Measurements from ENCODE around the gene ECE1. TPM values are rescaled to one million over a fixed set of nuclear protein-coding genes. Genes with fewer than 3 reads are reported as not detected.
"Not testable (repeated sequence)": the region's sequence is repeated elsewhere in the genome, so short reads cannot be mapped to it uniquely, and the experiment has no call there.

Gene ECE1
- total RNA-seq, 1 experiment from 2014 or later = 46.4 TPM

GRCh38 chr1:21238141-21238800, 52.0 kb downstream of the ECE1 start:
- Histone ChIP-seq H3K36me3 (replicated peaks; ENCODE audit: control insufficient read depth, insufficient read depth, low read length) (peaks cover 3% of the 10 kb centered on the region; the same call in 1 of the 2 replicates), H3K27me3 (ENCODE audit: control insufficient read depth, insufficient read depth, low read length) (no peaks in the 10 kb centered on the region), H3K4me3 (ENCODE audit: insufficient read depth, low read depth, low read length) (no peak overlapping the region)
- DNase-seq = peak; percentile 65

- Histone ChIP-seq H3K36me3 (replicated peaks; ENCODE audit: control insufficient read depth, insufficient read depth, low read length) (peaks cover 3% of the 10 kb centered on the region; the same call in 1 of the 2 replicates), H3K27me3 (ENCODE audit: control insufficient read depth, insufficient read depth, low read length) (no peaks in the 10 kb centered on the region), H3K4me3 (ENCODE audit: insufficient read depth, low read depth, low read length) (no peak overlapping the region)
- DNase-seq = no peak
These were observed 52.7 kb downstream of the ECE1 start for GRCh38 chr1:21237446-21238088.

GRCh38 chr1:21236178-21236577, 54.1 kb downstream of the ECE1 start:
- Histone ChIP-seq H3K36me3 (replicated peaks; ENCODE audit: control insufficient read depth, insufficient read depth, low read length) (0 out of 2 replicates have a peak, but pooled peaks cover 2% of the 10 kb centered on the region), H3K27me3 (ENCODE audit: control insufficient read depth, insufficient read depth, low read length) (no peaks in the 10 kb centered on the region), H3K4me3 (ENCODE audit: insufficient read depth, low read depth, low read length) (no peak overlapping the region)
- no peak for DNase-seq

- DNase-seq = no peak
- Histone ChIP-seq H3K36me3 (replicated peaks; ENCODE audit: control insufficient read depth, insufficient read depth, low read length) (0 out of 2 replicates have a peak, but pooled peaks cover 2% of the 10 kb centered on the region), H3K4me3 (ENCODE audit: insufficient read depth, low read depth, low read length) (no peak overlapping the region), H3K27me3 (ENCODE audit: control insufficient read depth, insufficient read depth, low read length) (no peaks in the 10 kb centered on the region)
These were observed 55.5 kb downstream of the ECE1 start for GRCh38 chr1:21234779-21235178.

GRCh38 chr1:21233490-21233889, 56.8 kb downstream of the ECE1 start:
- no peak for DNase-seq
- Histone ChIP-seq H3K4me3 (ENCODE audit: insufficient read depth, low read depth, low read length) (no peak overlapping the region), H3K36me3 (replicated peaks; ENCODE audit: control insufficient read depth, insufficient read depth, low read length) (0 out of 2 replicates have a peak, but pooled peaks cover 2% of the 10 kb centered on the region), H3K27me3 (ENCODE audit: control insufficient read depth, insufficient read depth, low read length) (no peaks in the 10 kb centered on the region)

- DNase-seq = peak; percentile 86
- no peak overlapping the region for H3K4me3 ChIP-seq (ENCODE audit: insufficient read depth, low read depth, low read length)
These were observed 58.2 kb downstream of the ECE1 start for GRCh38 chr1:21232044-21232443.

GRCh38 chr1:21229246-21230000, 60.8 kb downstream of the ECE1 start:
- DNase-seq = no peak
- no peak overlapping the region for H3K4me3 ChIP-seq (ENCODE audit: insufficient read depth, low read depth, low read length)

More at GRCh38 chr1:21232044-21232443, 58.2 kb downstream of the ECE1 start:
- 0 out of 2 replicates have a peak, but pooled peaks cover 2% of the 10 kb centered on the region for H3K36me3 ChIP-seq (replicated peaks; ENCODE audit: control insufficient read depth, insufficient read depth, low read length)
- no peaks in the 10 kb centered on the region for H3K27me3 ChIP-seq (ENCODE audit: control insufficient read depth, insufficient read depth, low read length)

GRCh38 chr1:21228224-21228623, 62.0 kb downstream of the ECE1 start:
- H3K36me3 ChIP-seq (replicated peaks; ENCODE audit: control insufficient read depth, insufficient read depth, low read length); DNase-seq; H3K27me3 ChIP-seq (ENCODE audit: control insufficient read depth, insufficient read depth, low read length); H3K4me3 ChIP-seq (ENCODE audit: insufficient read depth, low read depth, low read length): not testable (repeated sequence)

More at GRCh38 chr1:21229246-21230000, 60.8 kb downstream of the ECE1 start:
- Histone ChIP-seq H3K27me3 (ENCODE audit: control insufficient read depth, insufficient read depth, low read length) (no peaks in the 10 kb centered on the region), H3K36me3 (replicated peaks; ENCODE audit: control insufficient read depth, insufficient read depth, low read length) (no peaks in the 10 kb centered on the region)

- DNase-seq = no peak
- no peak overlapping the region for H3K4me3 ChIP-seq (ENCODE audit: insufficient read depth, low read depth, low read length)
- H3K36me3 ChIP-seq (replicated peaks; ENCODE audit: control insufficient read depth, insufficient read depth, low read length) = no peaks in the 10 kb centered on the region
- no peaks in the 10 kb centered on the region for H3K27me3 ChIP-seq (ENCODE audit: control insufficient read depth, insufficient read depth, low read length)
These were observed 65.2 kb downstream of the ECE1 start for GRCh38 chr1:21225065-21225464.

- Histone ChIP-seq H3K27me3 (ENCODE audit: control insufficient read depth, insufficient read depth, low read length) (no peaks in the 10 kb centered on the region), H3K4me3 (ENCODE audit: insufficient read depth, low read depth, low read length) (no peak overlapping the region), H3K36me3 (replicated peaks; ENCODE audit: control insufficient read depth, insufficient read depth, low read length) (no peaks in the 10 kb centered on the region)
- DNase-seq = no peak
These were observed 69.4 kb downstream of the ECE1 start for GRCh38 chr1:21220815-21221214.

GRCh38 chr1:21219674-21220073, 70.6 kb downstream of the ECE1 start:
- Histone ChIP-seq H3K36me3 (replicated peaks; ENCODE audit: control insufficient read depth, insufficient read depth, low read length) (no peaks in the 10 kb centered on the region), H3K27me3 (ENCODE audit: control insufficient read depth, insufficient read depth, low read length) (no peaks in the 10 kb centered on the region), H3K4me3 (ENCODE audit: insufficient read depth, low read depth, low read length) (no peak overlapping the region)
- peak; percentile 32 for DNase-seq

GRCh38 chr1:21217812-21218596, 72.3 kb downstream of the ECE1 start:
- no peak overlapping the region for H3K4me3 ChIP-seq (ENCODE audit: insufficient read depth, low read depth, low read length)
- H3K36me3 ChIP-seq (replicated peaks; ENCODE audit: control insufficient read depth, insufficient read depth, low read length) = no peaks in the 10 kb centered on the region
- DNase-seq = peak; percentile 94
- H3K27me3 ChIP-seq (ENCODE audit: control insufficient read depth, insufficient read depth, low read length) = no peaks in the 10 kb centered on the region

- peak; percentile 82 for DNase-seq
- Histone ChIP-seq H3K27me3 (ENCODE audit: control insufficient read depth, insufficient read depth, low read length) (no peaks in the 10 kb centered on the region), H3K4me3 (ENCODE audit: insufficient read depth, low read depth, low read length) (no peak overlapping the region)
These were observed 73.1 kb downstream of the ECE1 start for GRCh38 chr1:21216835-21217811.

More at GRCh38 chr1:21216835-21217811, 73.1 kb downstream of the ECE1 start:
- no peaks in the 10 kb centered on the region for H3K36me3 ChIP-seq (replicated peaks; ENCODE audit: control insufficient read depth, insufficient read depth, low read length)

Data from H7 (cell line).